AG04450 (cell line): ENCODE measurements around the gene MEGF11. TPM values are rescaled to one million over a fixed set of nuclear protein-coding genes. Genes with fewer than 3 reads are reported as not detected.

Source experiments
- CTCF ChIA-PET: fragments of 300-600, 350-600 bp; formaldehyde crosslinking; extraction: SDS; loops from one replicate; lab custom pipeline; 2022; ENCODE audit warnings: antibody characterized with exemption, inconsistent platforms; lab: Charles Lee
- POLR2A ChIA-PET: fragments of 350-600 bp; formaldehyde crosslinking; extraction: SDS; loops from one replicate; lab custom pipeline; 2021; ENCODE audit warnings: antibody characterized with exemption, inconsistent platforms; lab: Yijun Ruan, JAX
- DNase-seq: peaks from one replicate; pipeline ENCODE4 v3.0.0-alpha.2; 2011; ENCODE audit warnings: low read depth, low spot score
- H3K27ac ChIP-seq: one replicate; pipeline ENCODE4 v1.5.1; 2012; ENCODE audit warnings: low read depth, low read length, control low read depth
- H3K27me3 ChIP-seq: one replicate; pipeline ENCODE4 v1.6.0; 2012; ENCODE audit warnings: low read length; ENCODE audit not compliant: control insufficient read depth, insufficient read depth
- H3K4me3 ChIP-seq: 2 replicates; pipeline ENCODE4 v1.5.1; 2011; ENCODE audit warnings: mild to moderate bottlenecking, low read depth, low read length, control low read depth
- H3K9me3 ChIP-seq: 2 replicates; pipeline ENCODE4 v1.5.1; 2012; ENCODE audit warnings: low read length; ENCODE audit not compliant: control insufficient read depth, insufficient read depth
- polyA plus RNA-seq: library from polyadenylated mRNA; depleted of rRNA; stranded (reverse); fragments of >200 nt; gene quantifications from 2 replicates; pipeline ENCODE4 v1.2.3, GENCODE V29; 2011
- TF ChIP-seq, protein P1 (sequence below): IDR thresholded peaks from 2 replicates; pipeline ENCODE4 v1.5.1; 2011; ENCODE audit warnings: low read depth, low read length, control low read depth, inconsistent platforms

Gene MEGF11
- polyA plus RNA-seq, 1 experiment, result not detected

DNA sequence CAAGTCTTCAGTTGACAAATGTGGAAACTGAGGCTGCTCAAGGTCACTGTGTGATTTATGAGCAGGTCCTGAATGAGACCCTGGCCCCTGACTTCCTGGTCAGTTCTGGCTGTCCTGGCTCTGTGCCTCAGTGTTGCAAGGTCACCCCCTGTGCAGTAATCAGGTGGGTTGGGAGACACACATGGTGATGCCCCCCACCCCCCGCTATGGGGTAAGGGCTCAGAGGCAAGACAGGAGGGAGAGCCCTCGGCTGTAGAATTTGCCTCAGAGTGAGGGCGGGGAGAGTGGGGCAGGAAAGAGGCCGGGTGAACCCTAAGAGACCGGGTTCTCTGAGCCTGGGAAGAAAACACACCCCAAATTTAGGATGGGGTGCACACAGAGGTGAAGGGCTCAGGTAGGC, 98.5 kb downstream of the MEGF11 start:
- Histone ChIP-seq H3K27ac (no peak overlapping the region), H3K4me3 (no peak overlapping the region), H3K27me3 (peaks cover 20% of the 10 kb centered on the region), H3K9me3 (no peaks in the 10 kb centered on the region)
- DNase-seq, result no peak
- TF ChIP-seq, protein P1, sequence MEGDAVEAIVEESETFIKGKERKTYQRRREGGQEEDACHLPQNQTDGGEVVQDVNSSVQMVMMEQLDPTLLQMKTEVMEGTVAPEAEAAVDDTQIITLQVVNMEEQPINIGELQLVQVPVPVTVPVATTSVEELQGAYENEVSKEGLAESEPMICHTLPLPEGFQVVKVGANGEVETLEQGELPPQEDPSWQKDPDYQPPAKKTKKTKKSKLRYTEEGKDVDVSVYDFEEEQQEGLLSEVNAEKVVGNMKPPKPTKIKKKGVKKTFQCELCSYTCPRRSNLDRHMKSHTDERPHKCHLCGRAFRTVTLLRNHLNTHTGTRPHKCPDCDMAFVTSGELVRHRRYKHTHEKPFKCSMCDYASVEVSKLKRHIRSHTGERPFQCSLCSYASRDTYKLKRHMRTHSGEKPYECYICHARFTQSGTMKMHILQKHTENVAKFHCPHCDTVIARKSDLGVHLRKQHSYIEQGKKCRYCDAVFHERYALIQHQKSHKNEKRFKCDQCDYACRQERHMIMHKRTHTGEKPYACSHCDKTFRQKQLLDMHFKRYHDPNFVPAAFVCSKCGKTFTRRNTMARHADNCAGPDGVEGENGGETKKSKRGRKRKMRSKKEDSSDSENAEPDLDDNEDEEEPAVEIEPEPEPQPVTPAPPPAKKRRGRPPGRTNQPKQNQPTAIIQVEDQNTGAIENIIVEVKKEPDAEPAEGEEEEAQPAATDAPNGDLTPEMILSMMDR, result no peak
- ChIA-PET POLR2A (no interaction called here), CTCF (no interaction called here)

DNA sequence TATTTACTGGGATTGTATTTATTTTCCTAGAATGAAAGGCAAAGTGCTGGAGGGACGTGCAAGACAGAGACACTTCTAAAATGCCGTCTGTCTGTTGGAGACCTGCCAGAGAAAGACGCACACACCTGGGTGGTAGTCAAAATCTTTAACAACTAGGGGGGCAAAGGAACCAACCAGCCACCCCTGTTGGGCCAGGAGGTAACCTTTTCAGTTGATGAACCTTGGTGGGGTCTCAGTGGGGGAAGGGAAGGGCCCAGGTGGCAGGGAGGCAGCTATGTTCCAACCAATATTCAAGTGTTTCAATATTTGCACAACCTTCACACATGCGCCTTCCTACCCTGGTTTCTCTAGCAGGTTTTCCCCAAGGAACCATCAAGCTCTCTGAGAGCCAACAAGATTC, 99.0 kb downstream of the MEGF11 start:
- TF ChIP-seq, protein P1, result no peak
- peaks cover 20% of the 10 kb centered on the region for H3K27me3 ChIP-seq
- no peaks in the 10 kb centered on the region for H3K9me3 ChIP-seq
- ChIA-PET POLR2A (no interaction called here), CTCF (no interaction called here)
- H3K27ac ChIP-seq, result no peak overlapping the region
- DNase-seq, result no peak
- no peak overlapping the region for H3K4me3 ChIP-seq

DNA sequence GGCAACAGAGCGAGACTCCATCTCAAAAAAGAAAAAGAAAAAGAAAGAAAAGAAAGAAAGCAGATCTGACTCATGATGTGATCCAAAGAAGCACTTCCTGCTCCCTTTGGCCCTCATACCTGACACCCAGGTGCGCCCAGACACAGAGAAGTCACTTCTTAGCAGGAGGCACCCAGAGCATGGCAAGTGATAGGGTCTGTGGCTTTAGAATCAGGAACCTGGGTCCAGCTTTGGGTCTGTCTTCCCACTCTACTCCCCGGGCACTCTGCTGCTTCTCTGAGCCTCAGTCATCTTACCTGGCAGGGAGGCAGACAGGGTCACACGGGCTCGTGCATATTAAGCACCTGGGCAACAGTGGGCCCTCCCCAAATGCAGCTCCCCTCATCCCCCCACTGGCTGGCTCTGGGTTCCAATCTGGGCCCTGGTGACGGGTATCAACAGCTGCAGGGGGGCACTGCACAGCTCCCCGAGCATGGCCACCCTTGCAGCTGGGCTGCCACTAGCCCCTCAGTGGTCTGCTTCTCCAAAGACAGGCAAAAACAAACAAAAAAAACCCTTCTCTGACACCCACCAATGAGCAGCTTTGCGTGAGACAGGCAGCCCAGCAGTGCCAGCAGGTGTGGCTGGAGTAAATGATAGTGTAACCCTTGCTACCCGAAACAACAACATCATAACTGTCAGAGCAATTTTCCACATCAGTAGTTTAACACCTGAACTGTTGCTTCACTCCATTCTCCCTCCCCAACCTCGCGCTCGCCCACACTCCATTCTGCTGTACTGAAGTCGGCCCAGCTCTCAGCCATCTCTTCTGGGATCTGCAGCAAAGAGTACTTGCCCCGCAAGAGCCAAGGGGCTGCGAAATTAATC, 99.8 kb downstream of the MEGF11 start:
- Histone ChIP-seq H3K4me3 (no peak overlapping the region), H3K27ac (no peak overlapping the region), H3K27me3 (peaks cover 17% of the 10 kb centered on the region), H3K9me3 (no peaks in the 10 kb centered on the region)
- CTCF ChIA-PET, result no interaction called here
- TF ChIP-seq, protein P1, result no peak
- POLR2A ChIA-PET, result no interaction called here
- no peak for DNase-seq

DNA sequence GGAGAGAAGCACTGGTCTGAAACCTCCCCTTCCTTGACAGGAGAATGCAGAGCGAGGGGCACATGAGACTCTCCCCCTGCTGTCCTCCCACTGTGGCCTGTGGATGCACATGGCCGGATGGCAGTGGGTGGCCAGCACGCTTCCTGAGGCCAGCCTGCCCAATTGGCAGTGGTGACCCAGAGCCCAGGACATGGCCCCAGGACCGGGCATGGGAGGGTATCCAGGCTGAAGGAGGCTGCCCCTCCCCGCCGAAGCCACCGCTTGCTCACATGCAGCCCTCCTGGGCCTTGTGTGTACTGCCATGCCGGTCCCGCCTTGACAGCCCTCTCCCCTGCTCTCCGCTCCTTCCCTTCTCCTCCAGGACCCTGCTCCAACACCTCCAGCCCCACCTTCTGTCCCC, 100.9 kb downstream of the MEGF11 start:
- POLR2A ChIA-PET, result no interaction called here
- Histone ChIP-seq H3K9me3 (no peaks in the 10 kb centered on the region), H3K27me3 (peaks cover 23% of the 10 kb centered on the region), H3K27ac (no peak overlapping the region), H3K4me3 (no peak overlapping the region)
- DNase-seq, result no peak
- TF ChIP-seq, protein P1, result no peak
- CTCF ChIA-PET, result no interaction called here

DNA sequence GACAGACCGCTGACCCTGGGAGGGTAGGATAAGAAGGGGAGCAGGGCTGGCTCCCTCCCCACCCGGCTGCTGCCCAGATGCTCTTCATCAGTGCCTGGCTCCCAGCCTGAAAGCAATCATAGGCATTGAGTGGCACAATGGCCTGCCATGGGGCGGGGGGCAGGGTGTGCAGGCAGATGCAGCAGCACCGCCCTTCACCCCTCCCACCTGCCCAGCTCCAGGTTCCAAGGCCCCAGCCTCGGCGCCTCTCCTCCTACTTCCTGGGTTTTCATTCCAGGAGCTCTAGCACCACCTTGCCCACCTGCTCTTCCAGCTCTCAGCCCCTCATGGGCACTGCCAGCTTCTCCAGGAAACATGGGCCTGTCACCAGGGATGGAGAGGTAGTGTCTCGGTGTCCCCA, 101.7 kb downstream of the MEGF11 start:
- H3K27ac ChIP-seq, result no peak overlapping the region
- H3K9me3 ChIP-seq, result no peaks in the 10 kb centered on the region
- no peak for DNase-seq
- CTCF ChIA-PET, result no interaction called here
- POLR2A ChIA-PET, result no interaction called here
- TF ChIP-seq, protein P1, result no peak
- H3K27me3 ChIP-seq, result peaks cover 23% of the 10 kb centered on the region
- no peak overlapping the region for H3K4me3 ChIP-seq
